ENCODE measurements around the gene YIPF6.

DNA sequence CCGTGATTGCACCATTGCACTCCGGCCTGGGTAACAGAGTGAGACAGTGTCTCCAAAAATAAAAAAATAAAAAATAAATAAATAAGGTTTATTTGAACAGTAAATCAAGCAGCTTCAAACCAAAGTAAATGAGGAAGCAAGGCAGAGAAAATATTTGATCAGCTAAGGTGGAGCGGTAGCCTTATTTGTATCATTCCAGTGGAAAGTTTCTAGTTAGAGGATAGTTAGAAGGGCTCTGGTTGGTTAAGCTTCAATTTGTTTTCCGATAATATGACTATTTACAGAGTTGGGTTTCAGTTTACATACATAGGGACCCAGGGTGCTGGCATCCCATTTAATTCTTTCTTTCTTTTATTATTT lies 43.7 kb upstream of the YIPF6 start:
- TF ChIP-seq, protein P1, sequence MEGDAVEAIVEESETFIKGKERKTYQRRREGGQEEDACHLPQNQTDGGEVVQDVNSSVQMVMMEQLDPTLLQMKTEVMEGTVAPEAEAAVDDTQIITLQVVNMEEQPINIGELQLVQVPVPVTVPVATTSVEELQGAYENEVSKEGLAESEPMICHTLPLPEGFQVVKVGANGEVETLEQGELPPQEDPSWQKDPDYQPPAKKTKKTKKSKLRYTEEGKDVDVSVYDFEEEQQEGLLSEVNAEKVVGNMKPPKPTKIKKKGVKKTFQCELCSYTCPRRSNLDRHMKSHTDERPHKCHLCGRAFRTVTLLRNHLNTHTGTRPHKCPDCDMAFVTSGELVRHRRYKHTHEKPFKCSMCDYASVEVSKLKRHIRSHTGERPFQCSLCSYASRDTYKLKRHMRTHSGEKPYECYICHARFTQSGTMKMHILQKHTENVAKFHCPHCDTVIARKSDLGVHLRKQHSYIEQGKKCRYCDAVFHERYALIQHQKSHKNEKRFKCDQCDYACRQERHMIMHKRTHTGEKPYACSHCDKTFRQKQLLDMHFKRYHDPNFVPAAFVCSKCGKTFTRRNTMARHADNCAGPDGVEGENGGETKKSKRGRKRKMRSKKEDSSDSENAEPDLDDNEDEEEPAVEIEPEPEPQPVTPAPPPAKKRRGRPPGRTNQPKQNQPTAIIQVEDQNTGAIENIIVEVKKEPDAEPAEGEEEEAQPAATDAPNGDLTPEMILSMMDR (IDR thresholded peaks at IDR 0.05) = no peak
- TF ChIP-seq REST (IDR thresholded peaks at IDR 0.05; ENCODE audit: insufficient read depth in 1 of 2, low read depth in 2 of 2, low read length in 1 of 2) = no peak
- TF ChIP-seq POLR2AphosphoS5 (IDR thresholded peaks at IDR 0.05; ENCODE audit: low read depth, low read length) = no peak
- TF ChIP-seq SIN3A (IDR thresholded peaks at IDR 0.05; ENCODE audit: borderline replicate concordance, insufficient read depth, low read depth, low read length) = no peak
- no peak for TF ChIP-seq TCF7L2 (IDR thresholded peaks at IDR 0.05; ENCODE audit: low read depth, low read length)
